ENCODE data around the gene EFNA5.

Gene EFNA5

DNA sequence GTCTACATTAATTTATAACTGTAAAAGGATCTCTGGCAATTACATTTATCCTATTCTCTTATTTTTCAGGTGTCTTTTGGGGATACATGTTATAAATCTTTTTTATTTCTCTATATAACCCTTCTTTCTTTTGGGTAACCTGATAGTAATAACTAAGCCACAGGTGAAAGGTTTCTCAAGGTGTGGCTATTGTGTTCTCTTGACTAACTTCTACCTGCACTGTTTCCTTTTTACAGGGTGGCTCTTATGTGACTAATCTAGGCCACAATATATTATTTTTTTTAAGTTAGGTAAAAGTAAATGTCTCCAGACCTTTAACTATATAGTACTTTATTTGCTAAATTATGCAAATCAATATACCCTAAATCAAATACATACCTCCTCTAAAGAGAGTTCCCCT lies 193.2 kb downstream of the EFNA5 start:
- no peak overlapping the region for H3K4me3 ChIP-seq (replicated peaks; ENCODE audit: low read depth, low read length)
- TF ChIP-seq, protein P1, sequence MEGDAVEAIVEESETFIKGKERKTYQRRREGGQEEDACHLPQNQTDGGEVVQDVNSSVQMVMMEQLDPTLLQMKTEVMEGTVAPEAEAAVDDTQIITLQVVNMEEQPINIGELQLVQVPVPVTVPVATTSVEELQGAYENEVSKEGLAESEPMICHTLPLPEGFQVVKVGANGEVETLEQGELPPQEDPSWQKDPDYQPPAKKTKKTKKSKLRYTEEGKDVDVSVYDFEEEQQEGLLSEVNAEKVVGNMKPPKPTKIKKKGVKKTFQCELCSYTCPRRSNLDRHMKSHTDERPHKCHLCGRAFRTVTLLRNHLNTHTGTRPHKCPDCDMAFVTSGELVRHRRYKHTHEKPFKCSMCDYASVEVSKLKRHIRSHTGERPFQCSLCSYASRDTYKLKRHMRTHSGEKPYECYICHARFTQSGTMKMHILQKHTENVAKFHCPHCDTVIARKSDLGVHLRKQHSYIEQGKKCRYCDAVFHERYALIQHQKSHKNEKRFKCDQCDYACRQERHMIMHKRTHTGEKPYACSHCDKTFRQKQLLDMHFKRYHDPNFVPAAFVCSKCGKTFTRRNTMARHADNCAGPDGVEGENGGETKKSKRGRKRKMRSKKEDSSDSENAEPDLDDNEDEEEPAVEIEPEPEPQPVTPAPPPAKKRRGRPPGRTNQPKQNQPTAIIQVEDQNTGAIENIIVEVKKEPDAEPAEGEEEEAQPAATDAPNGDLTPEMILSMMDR (IDR thresholded peaks at IDR 0.05; ENCODE audit: low read length, missing control alignments), result no peak
- DNase-seq (ENCODE audit: low read depth), result no peak

DNA sequence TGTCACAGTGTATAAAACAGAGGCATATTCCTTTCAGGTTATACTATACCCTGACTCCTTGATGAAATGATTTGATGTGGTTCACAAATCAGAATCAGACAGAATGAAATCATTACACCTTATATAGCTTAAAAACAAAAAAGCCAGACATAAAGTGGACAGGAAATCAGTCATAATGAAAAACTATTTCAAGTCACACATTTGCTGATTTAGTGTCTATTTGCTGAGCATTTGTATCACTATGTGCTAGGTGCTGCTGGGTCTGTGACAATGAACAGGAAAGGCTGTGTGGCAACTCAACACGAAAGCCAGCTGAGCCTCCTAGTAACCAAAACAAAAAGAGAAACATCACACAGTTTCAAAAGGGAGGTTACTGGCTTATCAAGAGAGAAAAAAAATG lies 194.0 kb downstream of the EFNA5 start:
- TF ChIP-seq, protein P1 (IDR thresholded peaks at IDR 0.05; ENCODE audit: low read length, missing control alignments), result no peak
- peak; percentile 90 for DNase-seq (ENCODE audit: low read depth)

DNA sequence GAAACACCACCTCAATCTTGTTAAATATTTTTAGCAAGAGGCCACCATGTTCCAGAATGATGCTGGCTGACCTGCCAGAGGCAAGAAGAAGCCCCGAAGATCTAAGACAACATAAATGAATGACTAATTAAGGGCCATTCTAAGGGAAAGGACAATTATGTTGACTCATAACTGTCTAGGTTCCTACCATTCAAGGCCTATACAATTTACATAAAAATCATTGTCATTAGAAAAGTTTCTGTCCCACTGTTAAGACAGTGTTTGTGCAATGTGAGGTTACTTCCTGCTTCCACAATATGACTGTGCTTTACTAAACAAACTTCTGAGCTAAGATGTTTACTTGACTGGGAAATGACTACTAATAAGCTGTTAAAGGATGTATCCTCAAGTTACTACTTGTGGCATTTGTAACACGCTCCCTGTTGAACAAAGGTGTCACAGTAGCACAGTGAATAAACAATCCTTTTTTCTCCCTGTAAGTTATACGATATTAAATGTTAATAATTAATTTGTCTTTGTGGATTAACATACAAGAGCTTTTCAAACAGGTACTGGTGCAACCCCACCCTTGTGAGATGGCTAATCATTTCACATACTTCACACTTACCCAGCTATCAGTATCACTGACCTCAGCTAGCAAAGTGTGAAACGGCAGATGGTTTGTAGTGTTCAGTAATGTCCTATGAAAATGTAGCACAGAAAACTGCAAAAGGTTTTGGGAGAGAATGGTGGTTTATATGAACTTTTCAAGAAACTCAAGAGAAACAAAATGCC lies 195.8 kb downstream of the EFNA5 start:
- no peak overlapping the region for H3K4me3 ChIP-seq (replicated peaks; ENCODE audit: low read depth, low read length)
- DNase-seq (ENCODE audit: low read depth), result no peak
- TF ChIP-seq, protein P1 (IDR thresholded peaks at IDR 0.05; ENCODE audit: low read length, missing control alignments), result no peak

More for the DNA sequence above, 194.0 kb downstream of the EFNA5 start:
- no peak overlapping the region for H3K4me3 ChIP-seq (replicated peaks; ENCODE audit: low read depth, low read length)

DNA sequence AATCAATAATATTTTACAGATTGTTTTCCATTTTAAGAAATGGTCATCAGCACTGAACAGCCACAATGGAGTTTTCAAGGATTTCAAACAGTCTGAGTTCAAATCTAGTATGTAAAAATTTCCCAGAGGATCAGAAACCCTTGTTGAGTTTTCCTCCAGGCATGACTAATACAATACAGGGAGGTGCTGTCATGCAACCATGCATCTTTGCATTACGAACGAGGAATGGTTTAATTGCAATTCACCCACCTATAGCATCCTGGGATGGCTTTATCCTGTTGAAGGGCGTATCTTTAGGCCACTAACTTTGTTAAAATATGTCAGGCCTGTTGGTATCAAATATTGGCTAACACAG lies 196.4 kb downstream of the EFNA5 start:
- H3K4me3 ChIP-seq (replicated peaks; ENCODE audit: low read depth, low read length), result no peak overlapping the region
- no peak for DNase-seq (ENCODE audit: low read depth)
- TF ChIP-seq, protein P1 (IDR thresholded peaks at IDR 0.05; ENCODE audit: low read length, missing control alignments), result no peak

DNA sequence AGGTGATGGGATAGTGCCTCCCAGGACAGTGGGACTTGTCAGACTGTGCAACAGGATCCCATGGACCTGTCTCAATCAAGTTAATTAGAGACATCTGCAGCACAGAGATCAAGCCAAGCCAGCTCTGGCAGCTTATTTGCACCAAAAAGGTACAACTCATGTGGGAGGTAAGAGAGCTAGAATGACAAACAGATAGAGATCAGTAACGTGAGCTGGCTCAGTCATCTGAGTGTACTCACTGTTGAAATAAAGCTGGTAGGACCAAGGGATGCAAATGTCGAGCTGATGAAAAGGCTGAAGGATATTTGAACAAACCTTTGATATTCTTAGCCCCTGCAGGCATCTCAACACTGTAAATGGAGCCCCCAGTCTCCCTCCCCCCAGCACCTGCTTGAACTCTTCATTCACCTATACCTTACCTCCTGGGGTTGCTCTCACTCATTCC lies 198.1 kb downstream of the EFNA5 start:
- no peak overlapping the region for H3K4me3 ChIP-seq (replicated peaks; ENCODE audit: low read depth, low read length)
- TF ChIP-seq, protein P1 (IDR thresholded peaks at IDR 0.05; ENCODE audit: low read length, missing control alignments), result no peak
- no peak for DNase-seq (ENCODE audit: low read depth)

DNA sequence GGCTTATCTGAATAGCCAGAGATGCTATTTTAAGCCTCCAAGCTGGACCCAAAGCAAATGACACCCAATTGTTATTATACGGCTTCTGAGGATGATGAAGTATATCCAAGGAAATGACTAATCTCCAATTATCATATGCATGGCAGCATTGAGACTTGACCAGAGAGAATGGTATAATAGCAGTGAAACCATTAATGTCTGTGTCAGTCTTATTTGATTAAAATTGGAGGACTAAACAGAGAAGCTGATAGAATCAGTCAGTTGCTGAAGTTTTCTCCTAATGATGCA lies 200.5 kb downstream of the EFNA5 start:
- TF ChIP-seq, protein P1 (IDR thresholded peaks at IDR 0.05; ENCODE audit: low read length, missing control alignments), result no peak
- no peak for DNase-seq (ENCODE audit: low read depth)
- no peak overlapping the region for H3K4me3 ChIP-seq (replicated peaks; ENCODE audit: low read depth, low read length)
